GM18498 (cell line): Measurements from ENCODE around the gene PRDM2.
A peak's percentile ranks its signal among the peaks of the same experiment; 100 is the strongest.
"Not testable (repeated sequence)": the region's sequence is repeated elsewhere in the genome, so short reads cannot be mapped to it uniquely, and the experiment has no call there.

ENCODE experiments used
- ATAC-seq: cut with Tn5 transposase; IDR thresholded peaks from one replicate; pipeline ENCODE4 v1.9.1; 2021; ENCODE audit warnings: mild to moderate bottlenecking, moderate library complexity; ENCODE audit not compliant: unreplicated experiment

PRDM2 gene

DNA sequence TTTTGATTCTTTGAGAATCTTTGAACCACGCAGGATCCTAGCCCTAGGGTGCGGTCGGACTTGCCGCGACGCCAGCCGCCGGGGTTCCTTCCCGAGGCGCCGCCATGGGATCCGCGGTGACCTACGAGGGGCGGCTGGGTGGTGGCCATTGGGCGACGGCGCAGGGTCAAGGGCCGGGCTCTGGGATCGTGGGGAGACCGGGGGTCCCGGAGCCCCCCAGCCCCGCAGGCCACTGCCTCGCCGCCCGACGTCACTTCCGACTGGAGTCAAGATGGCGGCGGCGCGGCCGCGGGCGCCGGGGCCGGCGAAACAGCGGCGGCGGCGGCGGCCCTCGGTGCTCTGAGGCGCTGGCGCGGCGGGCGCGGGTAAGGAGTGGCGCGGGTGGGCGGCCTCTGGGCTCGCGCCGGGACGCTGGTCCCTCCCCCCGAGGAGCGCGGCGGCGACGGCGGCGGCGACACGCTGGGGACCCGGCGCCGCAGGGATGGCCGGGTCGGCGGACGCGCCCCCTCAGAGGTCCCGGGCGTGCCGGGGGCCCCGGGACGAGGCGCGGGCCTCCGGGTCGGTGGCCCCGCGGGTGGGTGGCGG is at the start of gene PRDM2:
Gene PRDM2 (plus strand): TSS at position 253 of the 585 bp plus-strand sequence. CDS start 15,418 bp downstream, outside the sequence.
- ATAC-seq: peak; percentile 51

DNA sequence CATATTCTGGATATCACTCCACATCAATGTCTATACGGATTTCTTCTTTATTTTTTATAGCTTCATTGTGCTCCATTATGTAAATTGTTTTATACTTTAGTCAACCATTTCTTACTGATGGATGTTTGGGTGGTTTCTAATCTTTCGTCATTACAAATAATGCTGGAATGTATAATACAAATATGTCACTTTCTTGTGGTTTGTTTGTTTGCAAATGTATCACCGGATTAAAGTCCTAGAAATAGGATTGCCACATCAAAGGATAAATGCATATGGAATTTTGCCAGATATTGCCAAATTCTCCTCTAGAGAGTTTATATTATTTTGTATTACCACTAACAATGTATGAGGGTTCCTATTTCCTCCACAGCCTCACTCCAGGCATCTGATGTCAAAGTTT is 48.7 kb upstream of the PRDM2 start:
- no peak for ATAC-seq

DNA sequence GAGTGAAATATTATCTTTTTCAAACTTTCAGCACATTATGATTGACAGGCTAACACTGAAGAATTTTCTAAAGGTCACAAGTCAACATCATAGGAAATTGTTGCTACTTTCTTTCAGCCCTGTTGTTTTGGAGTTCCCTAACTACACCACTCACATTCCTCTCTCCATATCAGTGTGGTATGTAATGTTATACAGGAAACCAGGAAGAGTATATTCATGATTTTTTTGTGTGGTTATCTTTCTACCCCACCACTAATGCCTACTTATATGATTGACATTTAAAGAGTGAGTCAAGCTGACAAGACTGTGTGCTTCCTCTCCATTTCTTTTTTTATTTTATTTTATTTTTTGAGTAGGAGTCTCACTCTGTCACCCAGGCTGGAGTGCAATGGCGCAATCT is 47.8 kb upstream of the PRDM2 start:
- ATAC-seq: no peak

GRCh38 chr1:13661539-13661938 is 38.4 kb upstream of the PRDM2 start:
- ATAC-seq: no peak

DNA sequence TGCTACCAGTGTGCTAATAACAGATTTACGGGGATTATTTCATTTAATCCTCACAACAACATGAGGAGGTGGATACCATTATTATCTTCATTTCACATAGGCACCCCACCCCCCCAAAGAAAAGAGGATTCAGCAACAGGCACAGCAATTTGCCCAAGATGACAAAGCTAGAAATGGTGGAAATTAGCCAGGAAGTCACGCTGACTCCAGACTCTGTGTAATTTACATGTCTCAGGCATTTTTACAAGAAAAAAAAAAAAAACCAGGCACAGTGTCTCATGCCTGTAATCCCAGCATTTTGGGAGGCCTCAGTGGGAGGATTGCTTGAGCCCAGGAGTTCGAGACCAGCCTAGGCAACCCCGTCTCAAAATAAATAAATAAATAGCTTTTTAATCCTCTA is 37.5 kb upstream of the PRDM2 start:
- ATAC-seq: no peak

- ATAC-seq: no peak
Measured at GRCh38 chr1:13663969-13664368, 36.0 kb upstream of the PRDM2 start.

DNA sequence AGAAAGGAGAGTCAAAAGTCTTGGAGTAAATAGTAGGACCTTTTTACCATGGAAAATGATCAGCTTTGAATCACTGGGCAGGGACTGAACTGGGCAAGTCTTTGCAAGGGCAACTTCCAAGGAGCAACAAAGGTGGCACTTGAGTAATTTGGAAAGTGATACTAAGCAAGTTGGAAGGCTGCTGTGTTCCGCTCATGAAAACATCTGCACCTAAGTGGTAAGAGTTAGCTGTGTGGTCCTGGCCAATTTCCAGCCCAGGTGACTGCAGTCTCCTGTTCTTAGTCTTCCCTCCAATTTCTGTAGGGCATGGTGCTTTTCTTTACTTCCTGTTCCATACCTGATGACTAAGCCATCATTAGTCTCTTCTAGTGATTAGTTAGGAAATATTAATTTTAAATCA is 35.5 kb upstream of the PRDM2 start:
- no peak for ATAC-seq

DNA sequence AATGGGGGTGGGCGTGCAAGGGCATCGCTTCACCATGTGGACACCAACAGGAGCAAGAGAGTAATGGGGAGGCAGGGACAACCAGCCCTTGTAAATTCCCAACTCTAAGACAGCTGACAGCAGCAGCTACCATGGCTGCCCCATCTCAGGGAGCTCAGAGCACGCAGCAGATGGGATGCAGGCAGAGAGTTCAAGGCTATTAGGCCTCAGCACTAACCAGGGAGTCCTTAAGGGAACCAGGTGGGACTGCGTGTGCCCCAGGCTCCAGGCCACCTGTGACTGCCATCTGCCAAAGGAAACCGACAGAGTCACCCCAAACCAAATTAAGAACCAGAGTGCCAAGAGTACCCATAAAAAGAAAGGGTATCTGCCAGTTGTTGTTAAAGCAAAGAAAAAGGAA is 33.7 kb upstream of the PRDM2 start:
- ATAC-seq: no peak

DNA sequence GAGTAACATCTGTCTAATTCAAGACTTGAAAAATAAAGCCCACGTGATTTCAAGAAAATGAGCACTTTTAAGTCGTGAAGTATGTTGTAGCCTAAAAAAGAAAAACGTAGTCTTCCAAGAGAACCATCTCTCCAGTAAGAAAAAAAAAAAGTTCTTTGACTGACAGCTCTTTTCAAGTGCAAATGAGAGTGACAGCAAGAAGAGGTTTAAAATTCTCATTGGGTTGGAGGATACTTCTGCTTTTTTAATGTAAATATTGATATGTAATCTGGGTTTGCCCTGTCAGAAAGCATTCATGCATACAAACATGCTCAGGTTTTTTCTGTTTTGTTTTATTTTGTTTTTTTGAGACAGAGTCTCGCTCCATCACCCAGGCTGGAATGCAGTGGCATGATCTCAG is 32.3 kb upstream of the PRDM2 start:
- peak; percentile 44 for ATAC-seq

- no peak for ATAC-seq
Measured at GRCh38 chr1:13674377-13674776, 25.6 kb upstream of the PRDM2 start.

GRCh38 chr1:13675151-13675651 is 24.8 kb upstream of the PRDM2 start:
- ATAC-seq: no peak

DNA sequence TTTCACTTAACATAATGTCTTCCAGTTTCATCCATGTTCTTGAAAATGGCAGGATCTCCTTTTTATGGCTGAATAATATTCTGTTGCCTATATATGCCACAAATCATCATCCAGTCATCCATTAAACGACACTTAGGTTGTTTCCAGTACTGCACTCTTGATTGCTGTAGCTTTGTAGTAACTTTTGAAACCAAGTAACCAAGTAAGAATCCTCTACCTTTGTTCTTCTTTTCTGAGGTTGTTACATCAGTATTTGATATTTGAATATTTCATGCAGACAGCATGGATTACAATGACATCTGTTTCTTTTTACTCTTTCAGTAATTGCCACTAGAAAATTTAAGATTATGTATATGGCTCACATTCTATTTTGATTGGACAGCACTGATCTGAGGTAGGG is 22.1 kb upstream of the PRDM2 start:
- no peak for ATAC-seq

GRCh38 chr1:13679651-13680050 is 20.3 kb upstream of the PRDM2 start:
- no peak for ATAC-seq

- not testable (repeated sequence) for ATAC-seq
Measured at GRCh38 chr1:13680609-13681008, 19.4 kb upstream of the PRDM2 start.

GRCh38 chr1:13681921-13682320 is 18.1 kb upstream of the PRDM2 start:
- no peak for ATAC-seq

- no peak for ATAC-seq
Measured at GRCh38 chr1:13682444-13682843, 17.5 kb upstream of the PRDM2 start.

DNA sequence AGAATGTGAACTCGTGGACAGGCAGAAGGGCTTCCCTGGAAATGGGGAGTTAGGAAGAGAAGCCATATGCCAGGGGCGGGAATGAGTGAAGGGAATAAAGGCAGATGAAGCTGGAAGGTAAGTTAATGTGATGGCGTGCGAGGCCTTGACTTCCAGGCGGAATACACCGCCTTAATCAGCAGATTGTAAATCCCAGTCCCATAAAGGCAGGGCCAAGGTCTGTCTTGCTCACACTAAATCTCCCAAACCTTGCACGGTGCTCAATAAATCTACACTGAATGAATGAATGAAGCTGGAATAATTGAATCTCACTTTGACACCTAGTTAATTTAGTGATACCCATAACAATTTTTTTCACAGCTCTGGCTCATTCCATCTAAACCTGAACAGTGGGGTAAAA is 16.8 kb upstream of the PRDM2 start:
- no peak for ATAC-seq

GRCh38 chr1:13687151-13687715 is 12.8 kb upstream of the PRDM2 start:
- ATAC-seq: no peak

DNA sequence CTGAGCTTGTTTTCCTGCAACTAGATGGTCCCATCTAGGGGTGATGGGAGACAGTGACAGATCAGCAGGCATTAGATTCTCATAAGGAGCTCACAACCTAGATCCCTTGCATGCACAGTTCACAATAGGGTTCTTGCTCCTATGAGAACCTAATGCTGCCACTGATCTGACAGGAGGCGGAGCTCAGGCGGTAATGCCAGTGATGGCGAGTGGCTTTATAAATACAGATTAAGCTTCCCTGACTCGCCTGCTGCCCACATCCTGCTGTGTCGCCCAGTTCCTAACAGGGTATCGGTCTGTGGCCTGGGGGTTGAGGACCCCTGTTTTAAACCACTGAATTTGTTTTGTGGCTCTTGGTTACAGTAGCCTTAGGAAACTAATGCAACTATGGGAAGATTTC is 6.9 kb upstream of the PRDM2 start:
- ATAC-seq: not testable (repeated sequence)

GRCh38 chr1:13694886-13695684 is 4.9 kb upstream of the PRDM2 start:
- ATAC-seq: no peak

DNA sequence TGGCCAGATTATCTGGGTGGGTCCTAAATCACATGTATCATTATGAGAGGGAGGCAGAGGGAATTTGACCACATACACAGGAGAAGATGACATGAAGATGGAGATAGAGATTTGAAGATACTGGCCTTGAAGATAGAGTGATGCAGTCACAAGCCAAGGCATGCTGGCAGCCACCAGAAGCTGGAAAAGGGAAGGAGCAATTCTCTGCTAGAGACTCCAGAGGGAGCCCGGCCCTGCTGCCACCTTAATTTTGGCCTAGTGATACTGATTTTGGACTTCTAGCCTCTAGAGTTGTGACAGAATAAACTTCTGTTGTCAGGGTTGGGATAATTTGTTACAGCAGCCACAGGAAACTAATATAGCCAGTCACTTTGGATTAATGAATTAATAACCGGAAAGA is 2.2 kb upstream of the PRDM2 start:
- no peak for ATAC-seq

GRCh38 chr1:13699510-13699909 is 478 bp upstream of the PRDM2 start:
- ATAC-seq: no peak
